GM18526 (cell line): Measurements from ENCODE around the gene LRCH4.

ENCODE experiments used
- POLR2A ChIP-seq: IDR thresholded peaks from 3 replicates; pipeline ENCODE4 v1.6.1; 2011; ENCODE audit not compliant: insufficient read length; ENCODE audit errors: extremely low read depth

The LRCH4 gene

GRCh38 chr7:100591596-100591995 is 5.7 kb upstream of the LRCH4 start:
- no peak for TF ChIP-seq POLR2A

DNA sequence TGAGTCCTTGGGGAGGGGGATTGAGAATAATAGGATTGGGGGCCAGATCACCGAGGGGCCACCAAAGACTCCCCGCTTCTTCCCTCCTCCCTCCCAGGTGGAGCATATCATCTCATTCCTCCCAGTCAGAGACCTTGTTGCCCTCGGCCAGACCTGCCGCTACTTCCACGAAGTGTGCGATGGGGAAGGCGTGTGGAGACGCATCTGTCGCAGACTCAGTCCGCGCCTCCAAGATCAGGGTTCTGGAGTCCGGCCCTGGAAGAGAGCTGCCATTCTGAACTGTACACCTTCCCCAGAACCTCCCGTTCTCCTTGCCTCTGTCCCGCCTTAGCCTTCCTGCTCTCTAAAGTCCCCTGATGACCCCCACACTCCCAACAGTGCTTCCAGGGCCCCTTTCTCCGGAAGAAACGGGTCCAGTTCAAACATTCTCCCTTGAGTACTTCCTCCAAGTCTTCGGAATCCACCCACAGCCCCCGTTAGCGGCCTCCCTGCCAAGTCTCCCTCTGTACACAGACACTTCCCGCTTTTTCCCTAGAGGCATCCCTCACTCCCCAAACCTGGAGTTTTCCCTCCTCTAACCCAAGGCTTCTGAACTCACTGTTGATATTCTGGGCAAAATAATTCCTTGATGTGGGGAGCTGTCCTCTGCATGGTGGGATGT is 4.3 kb upstream of the LRCH4 start:
- TF ChIP-seq POLR2A = no peak

GRCh38 chr7:100589341-100589947 is 3.5 kb upstream of the LRCH4 start:
- TF ChIP-seq POLR2A = no peak

DNA sequence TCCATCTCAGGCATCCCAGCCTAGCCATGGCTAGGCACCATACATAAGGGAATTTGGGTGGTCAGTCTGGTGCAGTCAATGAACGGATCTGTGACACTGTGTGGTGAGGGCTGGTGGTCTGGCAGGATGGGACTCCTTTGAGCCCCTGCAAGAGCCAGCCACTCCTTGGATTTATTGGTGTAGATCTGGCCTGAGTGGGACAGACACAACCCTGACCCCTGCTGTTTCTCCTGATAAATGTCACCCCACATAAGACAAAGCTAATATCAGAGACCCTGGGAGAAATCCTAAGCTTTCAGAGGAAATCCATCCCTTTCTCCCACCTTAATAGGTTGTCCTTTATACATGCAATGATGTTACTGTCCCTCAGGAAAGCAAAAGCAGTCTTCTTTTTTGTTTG is 2.5 kb upstream of the LRCH4 start:
- no peak for TF ChIP-seq POLR2A

GRCh38 chr7:100586266-100587025 is 517 bp upstream of the LRCH4 start, which contains the start of gene FBXO24:
Gene FBXO24, plus strand, starts transcription at chr7:100586328. Its CDS starts 298 bp downstream, at chr7:100586626.
- peak; percentile 53 for TF ChIP-seq POLR2A

- no peak for TF ChIP-seq POLR2A
These were observed 1.0 kb downstream of the LRCH4 start for GRCh38 chr7:100584683-100585510.

DNA sequence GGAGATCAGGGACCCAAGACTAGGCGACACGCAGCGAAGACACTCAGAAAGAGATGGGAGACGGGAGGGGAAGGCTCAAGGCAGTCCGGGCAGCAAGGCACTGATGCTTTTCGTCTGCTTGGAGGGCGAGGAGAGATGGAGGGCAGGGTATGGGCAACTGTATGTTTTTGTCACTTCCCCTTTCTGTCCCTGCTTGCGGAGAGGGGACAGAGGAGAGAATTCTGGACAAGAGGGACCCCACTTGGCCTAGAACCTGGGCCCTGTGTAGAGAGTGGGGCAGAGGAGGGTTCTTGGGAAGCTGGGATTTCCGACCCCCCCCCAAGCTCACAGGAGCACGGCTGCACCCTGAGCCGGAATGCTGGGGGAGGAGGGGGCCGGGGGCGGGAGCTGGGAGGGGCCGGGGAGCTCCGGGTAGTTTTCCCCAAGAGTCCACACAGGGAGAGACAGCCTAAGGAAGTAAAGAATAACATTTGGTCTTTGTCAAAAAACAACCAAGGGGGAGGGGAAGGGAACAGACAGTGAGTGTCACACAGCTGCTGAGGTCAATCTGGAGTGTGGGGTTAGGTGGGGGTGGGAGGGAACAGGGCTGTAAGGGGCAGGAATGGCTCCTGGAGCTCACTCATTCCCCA is 1.8 kb downstream of the LRCH4 start:
- no peak for TF ChIP-seq POLR2A

DNA sequence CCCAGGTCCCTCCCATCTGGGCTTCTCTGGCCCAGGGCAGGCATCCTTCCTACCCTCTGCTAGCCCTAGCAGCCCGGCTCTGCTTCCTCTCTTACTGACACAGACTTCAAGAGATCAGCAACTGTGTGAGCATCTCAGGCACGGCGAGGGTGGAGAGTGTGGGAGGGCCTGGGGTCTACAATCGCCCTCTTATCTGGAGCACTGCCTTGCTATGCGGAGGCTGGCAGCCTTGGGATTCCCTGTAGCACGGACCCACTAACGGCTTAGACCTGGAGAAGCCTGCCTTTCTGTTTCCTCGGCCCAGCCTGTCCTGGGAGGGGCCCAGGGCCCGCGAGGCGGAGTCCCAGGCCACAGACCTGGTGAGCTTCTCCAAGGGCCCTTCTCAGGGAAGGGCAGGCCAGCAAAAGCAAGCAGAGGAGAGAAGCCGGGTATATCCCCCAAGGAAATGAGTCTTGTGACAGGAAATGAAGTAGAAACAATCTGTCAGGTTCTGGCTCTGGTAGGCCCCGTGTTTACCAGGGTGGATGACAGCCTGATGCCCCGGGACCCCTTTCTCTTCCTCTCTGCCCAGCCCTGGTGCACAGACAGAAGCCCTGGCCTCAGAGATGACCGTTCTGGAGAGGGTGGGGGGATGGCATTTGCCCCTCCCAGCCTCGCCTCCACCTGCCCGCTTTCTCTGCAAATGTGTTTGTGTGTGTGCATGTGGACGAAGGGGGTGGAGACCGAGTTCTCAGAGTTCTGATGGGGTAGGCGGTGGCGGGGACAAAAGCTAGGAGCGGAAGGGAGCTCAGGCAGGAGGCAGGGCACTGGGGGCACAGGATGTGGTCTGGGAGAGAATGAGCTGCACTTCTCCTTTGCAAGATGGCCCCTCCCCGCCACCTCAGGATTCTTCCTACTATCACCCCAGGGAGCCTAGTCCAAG is 2.5 kb downstream of the LRCH4 start:
- TF ChIP-seq POLR2A = peak; percentile 38

DNA sequence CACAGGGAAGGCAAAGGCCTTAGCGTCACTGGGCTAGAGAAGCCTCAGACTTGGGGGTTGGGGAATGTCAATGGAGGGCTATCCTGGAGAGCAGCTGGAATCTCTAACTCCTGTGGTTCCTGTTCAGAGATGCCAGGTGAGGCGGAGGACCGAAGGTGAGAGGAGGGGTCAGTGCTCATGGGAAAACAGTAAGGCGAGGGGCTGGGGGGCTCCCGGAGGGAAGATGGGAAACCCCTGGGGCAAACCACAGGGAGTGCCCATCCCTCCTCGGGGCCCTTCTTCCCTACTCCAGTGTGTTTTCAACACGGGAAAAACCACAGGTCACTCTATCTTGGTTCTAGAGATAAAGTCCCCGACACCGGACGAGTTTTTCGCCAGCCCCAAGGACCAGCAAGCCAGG is 3.3 kb downstream of the LRCH4 start:
- TF ChIP-seq POLR2A = no peak

DNA sequence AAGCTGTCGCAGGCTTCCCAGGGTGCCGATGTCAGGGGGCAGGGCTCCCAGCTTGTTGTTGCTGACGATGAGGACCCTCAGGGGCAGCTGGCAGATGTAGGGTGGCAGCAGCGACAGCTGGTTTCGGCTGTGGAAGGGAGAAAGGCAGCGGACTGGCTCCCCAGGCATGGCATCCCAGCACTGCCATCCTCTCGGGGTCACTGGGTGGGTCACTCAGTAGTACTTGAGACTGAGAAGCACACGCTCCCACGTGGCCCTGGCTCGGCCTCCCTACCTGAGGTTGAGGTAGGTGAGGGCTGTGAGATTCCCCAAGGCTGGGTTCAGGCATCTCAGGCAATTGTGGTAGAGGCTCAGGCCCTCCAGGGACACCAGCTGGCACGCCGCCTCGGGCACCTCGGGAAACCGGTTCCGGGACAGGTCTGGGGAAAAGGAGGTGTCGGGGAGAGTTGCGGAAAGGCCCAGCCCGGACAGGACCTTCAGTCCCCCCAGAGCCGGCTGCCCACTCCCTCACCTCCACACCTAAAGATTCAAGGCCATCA is 3.8 kb downstream of the LRCH4 start:
- TF ChIP-seq POLR2A = no peak

- TF ChIP-seq POLR2A = no peak
These were observed 5.3 kb downstream of the LRCH4 start for GRCh38 chr7:100580466-100581283.

GRCh38 chr7:100578246-100579183 is 7.4 kb downstream of the LRCH4 start:
- no peak for TF ChIP-seq POLR2A

DNA sequence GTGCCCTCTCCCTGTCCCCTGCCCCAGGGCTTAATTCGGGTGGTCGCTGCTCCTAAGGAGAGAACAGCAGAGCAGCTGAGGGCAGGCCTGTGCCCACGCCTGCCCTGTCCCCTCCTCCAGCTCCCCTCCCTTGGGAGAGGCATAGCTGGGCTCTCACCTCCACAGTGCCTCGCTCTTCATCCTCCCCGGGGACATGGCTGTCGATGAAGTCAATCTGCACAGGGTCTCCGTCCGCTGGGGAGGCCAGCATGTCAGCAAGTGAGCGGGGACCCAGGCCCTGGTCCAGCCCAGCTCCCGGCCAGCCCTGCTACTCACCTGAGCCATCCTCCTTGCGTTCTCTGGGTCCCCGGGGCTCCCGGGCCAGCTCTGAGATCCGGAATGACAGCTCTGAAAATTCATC is 8.4 kb downstream of the LRCH4 start:
- TF ChIP-seq POLR2A = no peak
